ENCODE data around the gene CYP4A22. TPM values are rescaled to one million over a fixed set of nuclear protein-coding genes. Genes with fewer than 3 reads are reported as not detected.
"Not testable (repeated sequence)": the region's sequence is repeated elsewhere in the genome, so short reads cannot be mapped to it uniquely, and the experiment has no call there.

The CYP4A22 gene
- total and polyA plus RNA-seq, 4 donors = 0.05 to 0.18 (median 0.15) TPM

- Histone ChIP-seq H3K4me1 (ENCODE audit: control insufficient read depth in 5 of 5, insufficient read depth in 5 of 5, low read length in 5 of 5) (no peaks in the 10 kb centered on the region), H3K36me3 (ENCODE audit: control insufficient read depth in 4 of 4, insufficient read depth in 4 of 4, low read length in 4 of 4) (no peaks in the 10 kb centered on the region), H3K27me3 (ENCODE audit: control insufficient read depth in 3 of 3, insufficient read depth in 3 of 3, low read length in 2 of 3) (no peaks in the 10 kb centered on the region), H3K27ac (ENCODE audit: low read depth in 1 of 2, low read length in 1 of 2) (no peak overlapping the region), H3K9ac (ENCODE audit: insufficient read depth in 1 of 2, low read length in 2 of 2) (no peak overlapping the region), H3K9me3 (ENCODE audit: control insufficient read depth in 4 of 4, insufficient read depth in 3 of 4, low read length in 3 of 4) (peaks cover 0 to 3% (median 0%) of the 10 kb centered on the region in 4 donors), H3K4me3 (no peak overlapping the region)
- 69 to 77% methylated on average over 3 of the region's 3 CpGs for WGBS, 2 donors
- ATAC-seq (ENCODE audit: insufficient read depth, low FRiP score) = no peak
- no peak for DNase-seq
- TF ChIP-seq CTCF (IDR thresholded peaks at IDR 0.05; ENCODE audit: control extremely low read depth, extremely low read depth) = no peak
Observed at GRCh38 chr1:47106792-47107191, 30.4 kb upstream of the CYP4A22 start.

- WGBS, 2 donors = 47 to 60% methylated on average over 9 to 10 of the region's 10 CpGs
- DNase-seq; H3K27me3 ChIP-seq (ENCODE audit: control insufficient read depth in 3 of 3, insufficient read depth in 3 of 3, low read length in 2 of 3); H3K36me3 ChIP-seq (ENCODE audit: control insufficient read depth in 4 of 4, insufficient read depth in 4 of 4, low read length in 4 of 4); H3K27ac ChIP-seq (ENCODE audit: low read depth in 1 of 2, low read length in 1 of 2); H3K9ac ChIP-seq (ENCODE audit: insufficient read depth in 1 of 2, low read length in 2 of 2); H3K4me3 ChIP-seq; H3K4me1 ChIP-seq (ENCODE audit: control insufficient read depth in 5 of 5, insufficient read depth in 5 of 5, low read length in 5 of 5); H3K9me3 ChIP-seq (ENCODE audit: control insufficient read depth in 4 of 4, insufficient read depth in 3 of 4, low read length in 3 of 4): not testable (repeated sequence)
- ATAC-seq (ENCODE audit: insufficient read depth, low FRiP score) = peak; percentile 78
Observed at GRCh38 chr1:47107851-47108574, 29.2 kb upstream of the CYP4A22 start.

GRCh38 chr1:47109482-47109881 lies 27.8 kb upstream of the CYP4A22 start:
- H3K4me3 ChIP-seq; H3K4me1 ChIP-seq (ENCODE audit: control insufficient read depth in 5 of 5, insufficient read depth in 5 of 5, low read length in 5 of 5); ATAC-seq (ENCODE audit: insufficient read depth, low FRiP score); DNase-seq; H3K9me3 ChIP-seq (ENCODE audit: control insufficient read depth in 4 of 4, insufficient read depth in 3 of 4, low read length in 3 of 4); H3K36me3 ChIP-seq (ENCODE audit: control insufficient read depth in 4 of 4, insufficient read depth in 4 of 4, low read length in 4 of 4); H3K27me3 ChIP-seq (ENCODE audit: control insufficient read depth in 3 of 3, insufficient read depth in 3 of 3, low read length in 2 of 3); H3K27ac ChIP-seq (ENCODE audit: low read depth in 1 of 2, low read length in 1 of 2); H3K9ac ChIP-seq (ENCODE audit: insufficient read depth in 1 of 2, low read length in 2 of 2): not testable (repeated sequence)

- Histone ChIP-seq H3K4me1 (ENCODE audit: control insufficient read depth in 5 of 5, insufficient read depth in 5 of 5, low read length in 5 of 5) (no peaks in the 10 kb centered on the region), H3K4me3 (no peak overlapping the region), H3K27ac (ENCODE audit: low read depth in 1 of 2, low read length in 1 of 2) (no peak overlapping the region), H3K9ac (ENCODE audit: insufficient read depth in 1 of 2, low read length in 2 of 2) (no peak overlapping the region), H3K36me3 (ENCODE audit: control insufficient read depth in 4 of 4, insufficient read depth in 4 of 4, low read length in 4 of 4) (no peaks in the 10 kb centered on the region), H3K27me3 (ENCODE audit: control insufficient read depth in 3 of 3, insufficient read depth in 3 of 3, low read length in 2 of 3) (no peaks in the 10 kb centered on the region), H3K9me3 (ENCODE audit: control insufficient read depth in 4 of 4, insufficient read depth in 3 of 4, low read length in 3 of 4) (no peaks in the 10 kb centered on the region)
- DNase-seq = no peak
- TF ChIP-seq CTCF (IDR thresholded peaks at IDR 0.05; ENCODE audit: control extremely low read depth, extremely low read depth) = no peak
- no peak for ATAC-seq (ENCODE audit: insufficient read depth, low FRiP score)
- 84 to 88% methylated on average over 4 of the region's 4 CpGs for WGBS, 2 donors
Observed at GRCh38 chr1:47113178-47113577, 24.1 kb upstream of the CYP4A22 start.

- H3K27ac ChIP-seq (ENCODE audit: low read depth in 1 of 2, low read length in 1 of 2); H3K4me1 ChIP-seq (ENCODE audit: control insufficient read depth in 5 of 5, insufficient read depth in 5 of 5, low read length in 5 of 5); H3K36me3 ChIP-seq (ENCODE audit: control insufficient read depth in 4 of 4, insufficient read depth in 4 of 4, low read length in 4 of 4); H3K9ac ChIP-seq (ENCODE audit: insufficient read depth in 1 of 2, low read length in 2 of 2); H3K9me3 ChIP-seq (ENCODE audit: control insufficient read depth in 4 of 4, insufficient read depth in 3 of 4, low read length in 3 of 4); DNase-seq; ATAC-seq (ENCODE audit: insufficient read depth, low FRiP score); H3K4me3 ChIP-seq; H3K27me3 ChIP-seq (ENCODE audit: control insufficient read depth in 3 of 3, insufficient read depth in 3 of 3, low read length in 2 of 3): not testable (repeated sequence)
- 93 to 96% methylated on average over 1 of the region's 1 CpG for whole genome bisulfite sequencing, 2 donors
Observed at GRCh38 chr1:47121039-47121438, 16.2 kb upstream of the CYP4A22 start.

- H3K27me3 ChIP-seq (ENCODE audit: control insufficient read depth in 3 of 3, insufficient read depth in 3 of 3, low read length in 2 of 3); H3K4me1 ChIP-seq (ENCODE audit: control insufficient read depth in 5 of 5, insufficient read depth in 5 of 5, low read length in 5 of 5); H3K9ac ChIP-seq (ENCODE audit: insufficient read depth in 1 of 2, low read length in 2 of 2); ATAC-seq (ENCODE audit: insufficient read depth, low FRiP score); H3K4me3 ChIP-seq; DNase-seq; H3K9me3 ChIP-seq (ENCODE audit: control insufficient read depth in 4 of 4, insufficient read depth in 3 of 4, low read length in 3 of 4); H3K36me3 ChIP-seq (ENCODE audit: control insufficient read depth in 4 of 4, insufficient read depth in 4 of 4, low read length in 4 of 4); H3K27ac ChIP-seq (ENCODE audit: low read depth in 1 of 2, low read length in 1 of 2): not testable (repeated sequence)
Observed at GRCh38 chr1:47124834-47125233, 12.4 kb upstream of the CYP4A22 start.

GRCh38 chr1:47126997-47127396 lies 10.2 kb upstream of the CYP4A22 start:
- H3K27ac ChIP-seq (ENCODE audit: low read depth in 1 of 2, low read length in 1 of 2); H3K9me3 ChIP-seq (ENCODE audit: control insufficient read depth in 4 of 4, insufficient read depth in 3 of 4, low read length in 3 of 4); ATAC-seq (ENCODE audit: insufficient read depth, low FRiP score); H3K9ac ChIP-seq (ENCODE audit: insufficient read depth in 1 of 2, low read length in 2 of 2); H3K4me3 ChIP-seq; H3K27me3 ChIP-seq (ENCODE audit: control insufficient read depth in 3 of 3, insufficient read depth in 3 of 3, low read length in 2 of 3); H3K36me3 ChIP-seq (ENCODE audit: control insufficient read depth in 4 of 4, insufficient read depth in 4 of 4, low read length in 4 of 4); H3K4me1 ChIP-seq (ENCODE audit: control insufficient read depth in 5 of 5, insufficient read depth in 5 of 5, low read length in 5 of 5); DNase-seq: not testable (repeated sequence)
- WGBS, 2 donors = 98 to 100% methylated on average over 2 of the region's 2 CpGs
